Heart right ventricle (tissue), 16 donors: ENCODE measurements around the gene GNA12. TPM values are rescaled to one million over a fixed set of nuclear protein-coding genes. Genes with fewer than 3 reads are reported as not detected.
"Not testable (repeated sequence)": the region's sequence is repeated elsewhere in the genome, so short reads cannot be mapped to it uniquely, and the experiment has no call there.

ENCODE experiments used
- ATAC-seq, 8 donors: fragments of 200-7000 bp; cut with Tn5 transposase; one replicate each; pipeline ENCODE4 v1.9.1; 2020; ENCODE audit warnings: mild to moderate bottlenecking in 8 of 8, moderate library complexity in 8 of 8, moderate number of reproducible peaks in 1 of 8
- DNase-seq, 2 donors: peaks; one replicate each; pipeline ENCODE4 v3.0.0-alpha.2; 2020
- H3K27ac ChIP-seq, 10 donors: fragments of 200-600 bp; sonication (generic) in 2 of 10; one replicate each; pipeline versions ENCODE4 v1.5.0 to v1.8.0; 2020 to 2022; ENCODE audit warnings: mild to moderate bottlenecking in 3 of 10
- H3K27me3 ChIP-seq, 7 donors: fragments of 200-600 bp; one replicate each; pipeline ENCODE4 v1.8.0; 2021 to 2022; ENCODE audit warnings: mild to moderate bottlenecking in 2 of 7
- H3K36me3 ChIP-seq, 9 donors: fragments of 200-600 bp; sonication (generic) in 1 of 9; one replicate each; pipeline versions ENCODE4 v1.5.0 to v1.8.0; 2020 to 2022; ENCODE audit warnings: mild to moderate bottlenecking in 2 of 9
- H3K4me1 ChIP-seq, 9 donors: fragments of 200-600 bp; sonication (generic) in 1 of 9; one replicate each; pipeline versions ENCODE4 v1.5.0 to v1.8.0; 2020 to 2022; ENCODE audit warnings: mild to moderate bottlenecking in 4 of 9
- H3K4me3 ChIP-seq, 10 donors: fragments of 200-600 bp; sonication (generic) in 2 of 10; one replicate each; pipeline versions ENCODE4 v1.5.0 to v1.8.0; 2020 to 2022; ENCODE audit warnings: mild to moderate bottlenecking in 7 of 10, moderate library complexity in 2 of 10
- H3K9me3 ChIP-seq, 11 donors: fragments of 200-600 bp in 10 of 11; sonication (generic) in 2 of 11; one replicate each; pipeline versions ENCODE4 v1.5.0 to v1.8.0; 2013 to 2022; ENCODE audit warnings: mild to moderate bottlenecking in 2 of 11, control low read depth in 1 of 11, moderate library complexity in 1 of 11
- CTCF ChIP-seq, 9 donors: fragments of 200-600 bp; sonication (generic) in 2 of 9; IDR thresholded peaks; one replicate each; pipeline versions ENCODE4 v1.5.0 to v1.8.0; 2021 to 2022; ENCODE audit warnings: antibody characterized with exemption in 9 of 9, mild to moderate bottlenecking in 5 of 9, moderate library complexity in 1 of 9
- WGBS, 2 donors: extraction: QIAGEN DNeasy Blood & Tissue Kit; methylation state at CpG; one replicate each; pipeline ENCODE4 v1.1.7; 2013; ENCODE audit warnings: inconsistent platforms in 1 of 2; 5-methylcytosine and 5-hydroxymethylcytosine counted together
- intact Hi-C, 10 donors: fragments of 100-400 bp; cut with DNase I; formaldehyde crosslinking; loops; one replicate each; pipeline versions ENCODE4 v1.11.1 to v1.14.2; 2022
- polyA plus RNA-seq, 2 donors: library from polyadenylated mRNA; stranded (reverse); fragments of 200-250 nt; gene quantifications; one replicate each; pipeline ENCODE4 v1.2.3, GENCODE V29; 2013
- total RNA-seq, 10 donors: library from RNA; stranded (reverse); fragmentation: NEBNext Ultra II Directional in 3 of 10; extraction: Animal tissue kit (Norgen Biotek cat#: 25700) in 3 of 10; gene quantifications; one replicate each; pipeline versions ENCODE4 v1.2.1 to v1.2.4, GENCODE V29; 2021 to 2023
- donor health status: Arrhythmogenic right ventricular cardiomyopathy.
- donor health status: ischemic (EF 13 %, LVEDD 7.1; RV severe dilation, severe dysfunction).
- donor health status: healthy with polysubstance abuse.
- donor health status: DM: no; HTN: yes; CAD: no.
- donor health status: DM: no; HTN: no; CAD: no.
- donor health status: ischemic (EF 25% LVEDD 6.9; RV normal size, moderate dysfunction).
- donor health status: ischemic (EF 25% LVEDD 5.7; RV mildly dilated, moderate dysfunction).
- donor health status: healthy.
- donor health status: DM: yes; HTN: yes; CAD: no.
- donor health status: Ischemic cardiomyopathy.
- donor health status: ischemic (EF 35%, LVEDD 5.7; RV mildly dilated, moderate dysfunction).
- donor health status: nonischemic (EF 11% LVEDD 7.7; RV severe dilation, severe dysfunction).
- donor health status: DM: yes; HTN: yes; CAD: no.
- donor health status: PGD.
- donor health status: ischemic (EF 29% LVEDD 5.4; RV normal size, mild dysfunction).
- donor health status: nonischemic (EF 23%, LVEDD 6.1; RV moderate dilation, normal function).

The GNA12 gene
- total and polyA plus RNA-seq, 12 donors = 6.4 to 46.4 (median 33.9) TPM

GRCh38 chr7:2680792-2681490 is 163.2 kb downstream of the GNA12 start:
- 36 to 39% methylated on average over 27 of the region's 27 CpGs for WGBS, 2 donors
- peak; percentile 70 to 85 (median 80) for TF ChIP-seq CTCF (IDR thresholded peaks at IDR 0.05)
- intact Hi-C loops = loop anchor here (1.0 to 10.0 kb wide), 12 partner anchors 109 to 236 kb away; partner anchors contain the start of gene GRIFIN (in 2 of the 10)
- Histone ChIP-seq H3K36me3 (no peaks in the 10 kb centered on the region), H3K27ac (no peak overlapping the region), H3K4me1 (peaks cover 0 to 5% (median 3%) of the 10 kb centered on the region in 9 donors), H3K27me3 (peaks cover 0 to 37% (median 21%) of the 10 kb centered on the region in 7 donors), H3K9me3 (peaks cover 0 to 4% (median 0%) of the 10 kb centered on the region in 11 donors), H3K4me3 (no peak overlapping the region)
- ATAC-seq (peak; percentile 65 to 92 (median 88)), DNase-seq (peak; percentile 85 to 88)

GRCh38 chr7:2680256-2680655 is 163.9 kb downstream of the GNA12 start:
- H3K27me3 ChIP-seq = peaks cover 0 to 30% (median 16%) of the 10 kb centered on the region in 7 donors
- TF ChIP-seq CTCF (IDR thresholded peaks at IDR 0.05) = no peak
- DNase-seq = no peak
- H3K36me3 ChIP-seq = no peaks in the 10 kb centered on the region
- H3K4me3 ChIP-seq = no peak overlapping the region
- WGBS, 2 donors = 85 to 89% methylated on average over 12 to 13 of the region's 13 CpGs
- no peak for ATAC-seq
- H3K9me3 ChIP-seq = peaks cover 0 to 8% (median 0%) of the 10 kb centered on the region in 11 donors
- H3K4me1 ChIP-seq = peaks cover 0 to 5% (median 3%) of the 10 kb centered on the region in 9 donors
- intact Hi-C loops = loop anchor here (1.0 to 10.0 kb wide), 11 partner anchors 108 to 235 kb away; partner anchors contain the start of gene GRIFIN (in 2 of the 10)
- no peak overlapping the region for H3K27ac ChIP-seq

GRCh38 chr7:2679135-2680127 is 164.7 kb downstream of the GNA12 start:
- not testable (repeated sequence) for H3K36me3 ChIP-seq
- 59 to 66% methylated on average over 58 to 64 of the region's 64 CpGs for WGBS, 2 donors

GRCh38 chr7:2678454-2678853 is 165.7 kb downstream of the GNA12 start:
- H3K36me3 ChIP-seq, intact Hi-C loops, H3K4me3 ChIP-seq, ATAC-seq, DNase-seq, H3K27ac ChIP-seq, H3K4me1 ChIP-seq: not testable (repeated sequence)
- Histone ChIP-seq H3K9me3 (peaks cover 0 to 22% (median 0%) of the 10 kb centered on the region in 11 donors), H3K27me3 (peaks cover 0 to 23% (median 8%) of the 10 kb centered on the region in 7 donors)
- WGBS, 2 donors = 85 to 88% methylated on average over 13 of the region's 15 CpGs

More at GRCh38 chr7:2679135-2680127, 164.7 kb downstream of the GNA12 start:
- H3K4me1 ChIP-seq, H3K4me3 ChIP-seq, DNase-seq, H3K27ac ChIP-seq: not testable (repeated sequence)
- ATAC-seq = peak in 1 of 8 donors; percentile 26
- intact Hi-C loops = loop anchor here (1.0 to 10.0 kb wide), 11 partner anchors 107 to 235 kb away; partner anchors contain the start of gene GRIFIN (in 2 of the 10)
- peaks cover 0 to 27% (median 10%) of the 10 kb centered on the region in 7 donors for H3K27me3 ChIP-seq
- H3K9me3 ChIP-seq = peaks cover 0 to 14% (median 0%) of the 10 kb centered on the region in 11 donors

Other genes starting within 250 kb of the GNA12 start
- gene TTYH3, start 212.3 kb downstream of the GNA12 start, total RNA-seq = 10 to 100 TPM in 4 of 10 donors, 1 to 10 TPM in 6; 7.0 to 37.5 (median 9.0) TPM
- gene TTYH3, start 212.3 kb downstream of the GNA12 start, polyA plus RNA-seq = 1 to 10 TPM; 8.6 to 10.0 TPM
- under 1 TPM in 6 of 10 donors, not detected in 4; 0.04 to 0.11 (median 0.07) TPM for gene AMZ1, start 156.1 kb downstream of the GNA12 start, total RNA-seq
- gene AMZ1, start 156.1 kb downstream of the GNA12 start, polyA plus RNA-seq = under 1 TPM; 0.04 to 0.07 TPM
- 1 to 10 TPM in 1 of 10 donors, under 1 TPM in 8, not detected in 1; 0.21 to 1.7 (median 0.35) TPM for gene CARD11, start 199.6 kb upstream of the GNA12 start, total RNA-seq
- gene CARD11, start 199.6 kb upstream of the GNA12 start, polyA plus RNA-seq = under 1 TPM; 0.14 to 0.22 TPM